GM19025 (cell line): ENCODE data around the gene TXNL4A.
"Not testable (repeated sequence)": the region's sequence is repeated elsewhere in the genome, so short reads cannot be mapped to it uniquely, and the experiment has no call there.

Experiments used
- ATAC-seq: cut with Tn5 transposase; IDR thresholded peaks from one replicate; pipeline ENCODE4 v1.9.1; 2021; ENCODE audit warnings: mild to moderate bottlenecking, low read depth, moderate library complexity; ENCODE audit not compliant: unreplicated experiment

The TXNL4A gene

GRCh38 chr18:80000877-80001276, 12.5 kb upstream of the TXNL4A start:
- no peak for ATAC-seq

GRCh38 chr18:79999701-80000100, 11.3 kb upstream of the TXNL4A start:
- ATAC-seq: not testable (repeated sequence)

- no peak for ATAC-seq
Measured at GRCh38 chr18:79991494-79991893, 3.1 kb upstream of the TXNL4A start.

GRCh38 chr18:79989195-79989497, 783 bp upstream of the TXNL4A start:
- no peak for ATAC-seq

- ATAC-seq: peak; percentile 55
Measured at GRCh38 chr18:79988071-79988450, 302 bp downstream of the TXNL4A start.

- no peak for ATAC-seq
Measured at GRCh38 chr18:79987566-79987965, 797 bp downstream of the TXNL4A start.

- no peak for ATAC-seq
Measured at GRCh38 chr18:79986726-79987125, 1.6 kb downstream of the TXNL4A start.

- ATAC-seq: no peak
Measured at GRCh38 chr18:79985172-79985571, 3.2 kb downstream of the TXNL4A start.

- no peak for ATAC-seq
Measured at GRCh38 chr18:79983793-79984192, 4.6 kb downstream of the TXNL4A start.

- ATAC-seq: no peak
Measured at GRCh38 chr18:79983253-79983652, 5.1 kb downstream of the TXNL4A start.

- ATAC-seq: no peak
Measured at GRCh38 chr18:79982736-79983135, 5.6 kb downstream of the TXNL4A start.

GRCh38 chr18:79980585-79980984, 7.8 kb downstream of the TXNL4A start:
- ATAC-seq: no peak

GRCh38 chr18:79979843-79980242, 8.5 kb downstream of the TXNL4A start:
- ATAC-seq: no peak

GRCh38 chr18:79975985-79976680, 12.2 kb downstream of the TXNL4A start:
- no peak for ATAC-seq

GRCh38 chr18:79975043-79975442, 13.3 kb downstream of the TXNL4A start:
- no peak for ATAC-seq

GRCh38 chr18:79974025-79974654, 14.2 kb downstream of the TXNL4A start:
- ATAC-seq: no peak

- ATAC-seq: no peak
Measured at GRCh38 chr18:79973517-79973916, 14.8 kb downstream of the TXNL4A start.

- ATAC-seq: no peak
Measured at GRCh38 chr18:79972720-79973119, 15.6 kb downstream of the TXNL4A start.

GRCh38 chr18:79971986-79972385, 16.4 kb downstream of the TXNL4A start:
- ATAC-seq: no peak

- no peak for ATAC-seq
Measured at GRCh38 chr18:79971211-79971952, 17.0 kb downstream of the TXNL4A start.

GRCh38 chr18:79970419-79971133, 17.8 kb downstream of the TXNL4A start:
- no peak for ATAC-seq
